ENCODE data around the gene TF.

GRCh38 chr3:133804896-133805295, 58.7 kb downstream of the TF start:
- TF ChIP-seq CTCF (conservative IDR thresholded peaks at IDR 0.05 in 1 of 2, IDR thresholded peaks at IDR 0.05 in 1 of 2; ENCODE audit: extremely low read depth in 1 of 2, insufficient read depth in 1 of 2, low read depth in 1 of 2, low read length in 2 of 2) = no peak
- no peak for TF ChIP-seq EZH2 (IDR thresholded peaks at IDR 0.05; ENCODE audit: borderline replicate concordance, low read length)
